ENCODE data around the gene TMEM125.

The TMEM125 gene

DNA sequence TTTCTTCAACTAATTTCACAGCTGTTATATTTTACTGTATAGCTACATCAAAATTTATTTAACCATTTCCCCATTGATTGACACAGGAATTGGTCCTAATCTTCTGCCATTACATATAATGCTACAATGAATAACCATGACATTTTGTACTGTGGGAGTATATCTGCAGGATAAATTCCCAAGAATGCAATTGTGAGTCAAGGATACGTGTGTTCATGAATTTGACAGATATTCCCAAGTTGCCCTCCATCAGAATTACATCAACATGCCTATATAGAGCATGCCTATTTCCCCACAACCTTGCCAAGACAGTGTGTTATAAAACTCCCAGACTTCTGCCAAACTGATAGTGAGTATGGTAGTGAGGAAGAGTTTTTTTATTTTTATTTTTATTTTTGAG is 28.3 kb downstream of the TMEM125 start:
- DNase-seq (ENCODE audit: low spot score) = no peak
- in situ Hi-C loops (cut with MboI; ENCODE audit: low pct_unique_long_range_greater_than_20kb, low sequenced_read_pairs, unreplicated experiment) = no loop called here
- TF ChIP-seq, protein P1, sequence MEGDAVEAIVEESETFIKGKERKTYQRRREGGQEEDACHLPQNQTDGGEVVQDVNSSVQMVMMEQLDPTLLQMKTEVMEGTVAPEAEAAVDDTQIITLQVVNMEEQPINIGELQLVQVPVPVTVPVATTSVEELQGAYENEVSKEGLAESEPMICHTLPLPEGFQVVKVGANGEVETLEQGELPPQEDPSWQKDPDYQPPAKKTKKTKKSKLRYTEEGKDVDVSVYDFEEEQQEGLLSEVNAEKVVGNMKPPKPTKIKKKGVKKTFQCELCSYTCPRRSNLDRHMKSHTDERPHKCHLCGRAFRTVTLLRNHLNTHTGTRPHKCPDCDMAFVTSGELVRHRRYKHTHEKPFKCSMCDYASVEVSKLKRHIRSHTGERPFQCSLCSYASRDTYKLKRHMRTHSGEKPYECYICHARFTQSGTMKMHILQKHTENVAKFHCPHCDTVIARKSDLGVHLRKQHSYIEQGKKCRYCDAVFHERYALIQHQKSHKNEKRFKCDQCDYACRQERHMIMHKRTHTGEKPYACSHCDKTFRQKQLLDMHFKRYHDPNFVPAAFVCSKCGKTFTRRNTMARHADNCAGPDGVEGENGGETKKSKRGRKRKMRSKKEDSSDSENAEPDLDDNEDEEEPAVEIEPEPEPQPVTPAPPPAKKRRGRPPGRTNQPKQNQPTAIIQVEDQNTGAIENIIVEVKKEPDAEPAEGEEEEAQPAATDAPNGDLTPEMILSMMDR (IDR thresholded peaks at IDR 0.05; ENCODE audit: extremely low read depth, insufficient read depth, missing control alignments) = no peak

DNA sequence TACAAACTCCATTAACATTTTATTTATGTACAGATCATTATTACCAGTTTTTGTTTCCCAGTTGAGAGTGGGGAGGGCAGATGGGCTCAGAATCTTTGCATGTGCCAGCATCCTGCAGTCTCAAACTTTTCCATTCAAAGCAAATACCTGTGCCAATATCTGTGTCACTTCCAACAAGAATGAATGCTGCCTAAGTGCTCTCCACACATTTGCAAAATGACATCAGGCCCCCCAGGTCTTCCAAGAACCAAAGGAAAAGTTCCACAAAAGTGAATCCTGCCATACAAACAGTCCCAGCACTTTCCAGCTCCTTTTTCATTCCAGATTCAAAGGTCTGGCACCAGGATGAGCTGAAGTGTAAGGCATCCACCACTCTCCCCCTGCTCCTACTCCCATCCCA is 29.3 kb downstream of the TMEM125 start:
- in situ Hi-C loops (cut with MboI; ENCODE audit: low pct_unique_long_range_greater_than_20kb, low sequenced_read_pairs, unreplicated experiment) = no loop called here
- TF ChIP-seq, protein P1 (IDR thresholded peaks at IDR 0.05; ENCODE audit: extremely low read depth, insufficient read depth, missing control alignments) = no peak
- DNase-seq (ENCODE audit: low spot score) = no peak

DNA sequence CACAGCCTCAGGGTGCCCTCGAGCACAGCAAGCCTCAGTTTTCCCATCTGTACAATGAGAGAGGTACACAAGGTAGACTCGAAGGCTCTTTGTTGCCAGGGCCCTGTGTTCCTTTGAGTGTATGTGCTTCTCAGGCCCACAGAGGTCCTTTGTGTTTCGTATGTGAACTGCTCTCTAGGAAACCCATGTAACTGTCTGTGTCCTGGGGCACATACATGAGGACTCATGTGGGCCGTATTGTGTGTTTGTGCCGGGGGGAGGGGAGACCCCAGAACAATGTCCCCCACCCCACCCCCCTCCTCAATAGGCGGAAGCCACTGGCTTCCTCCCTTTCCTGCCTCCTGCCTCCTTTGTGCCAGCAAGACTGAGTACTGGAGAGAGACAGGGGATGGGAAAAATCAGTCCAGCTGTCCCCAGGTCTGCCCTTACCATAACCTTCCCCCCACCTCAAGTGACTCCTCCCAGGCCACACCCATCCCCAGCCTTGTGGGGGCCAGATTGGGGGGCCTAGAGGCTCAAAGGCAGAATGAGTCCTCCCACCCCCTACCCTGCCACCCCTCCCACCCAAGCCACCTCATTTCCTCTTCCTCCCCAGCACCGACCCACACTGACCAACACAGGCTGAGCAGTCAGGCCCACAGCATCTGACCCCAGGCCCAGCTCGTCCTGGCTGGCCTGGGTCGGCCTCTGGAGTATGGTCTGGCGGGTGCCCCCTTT is 30.8 kb downstream of the TMEM125 start, which contains the start of gene TIE1:
TIE1 (plus strand) TSS at position 605 of the 717 bp plus-strand sequence; CDS start at position 695, 90 bp downstream.
- DNase-seq (ENCODE audit: low spot score) = no peak
- in situ Hi-C loops (cut with MboI; ENCODE audit: low pct_unique_long_range_greater_than_20kb, low sequenced_read_pairs, unreplicated experiment) = no loop called here
- TF ChIP-seq, protein P1 (IDR thresholded peaks at IDR 0.05; ENCODE audit: extremely low read depth, insufficient read depth, missing control alignments) = no peak

DNA sequence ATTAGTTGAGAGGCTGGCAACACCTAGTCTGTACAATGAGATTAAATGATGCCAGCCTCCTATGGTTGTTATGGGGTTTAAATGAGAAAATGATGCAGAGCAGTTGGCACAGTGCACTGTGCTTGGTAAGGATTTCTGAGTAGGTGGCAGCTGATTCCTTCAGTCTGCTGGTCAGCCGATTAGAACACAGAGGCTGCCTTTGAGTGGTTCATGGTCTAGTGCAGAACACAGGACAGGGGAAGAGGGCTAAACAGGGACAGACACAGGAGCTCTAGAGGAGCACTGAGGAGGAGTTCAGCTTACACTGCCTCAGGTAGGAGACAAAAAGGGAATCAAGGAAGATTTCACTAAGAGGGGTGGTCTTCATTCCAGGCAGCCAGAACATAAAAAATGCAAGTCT is 32.4 kb downstream of the TMEM125 start:
- no peak for DNase-seq (ENCODE audit: low spot score)
- TF ChIP-seq, protein P1 (IDR thresholded peaks at IDR 0.05; ENCODE audit: extremely low read depth, insufficient read depth, missing control alignments) = no peak
- in situ Hi-C loops (cut with MboI; ENCODE audit: low pct_unique_long_range_greater_than_20kb, low sequenced_read_pairs, unreplicated experiment) = no loop called here

DNA sequence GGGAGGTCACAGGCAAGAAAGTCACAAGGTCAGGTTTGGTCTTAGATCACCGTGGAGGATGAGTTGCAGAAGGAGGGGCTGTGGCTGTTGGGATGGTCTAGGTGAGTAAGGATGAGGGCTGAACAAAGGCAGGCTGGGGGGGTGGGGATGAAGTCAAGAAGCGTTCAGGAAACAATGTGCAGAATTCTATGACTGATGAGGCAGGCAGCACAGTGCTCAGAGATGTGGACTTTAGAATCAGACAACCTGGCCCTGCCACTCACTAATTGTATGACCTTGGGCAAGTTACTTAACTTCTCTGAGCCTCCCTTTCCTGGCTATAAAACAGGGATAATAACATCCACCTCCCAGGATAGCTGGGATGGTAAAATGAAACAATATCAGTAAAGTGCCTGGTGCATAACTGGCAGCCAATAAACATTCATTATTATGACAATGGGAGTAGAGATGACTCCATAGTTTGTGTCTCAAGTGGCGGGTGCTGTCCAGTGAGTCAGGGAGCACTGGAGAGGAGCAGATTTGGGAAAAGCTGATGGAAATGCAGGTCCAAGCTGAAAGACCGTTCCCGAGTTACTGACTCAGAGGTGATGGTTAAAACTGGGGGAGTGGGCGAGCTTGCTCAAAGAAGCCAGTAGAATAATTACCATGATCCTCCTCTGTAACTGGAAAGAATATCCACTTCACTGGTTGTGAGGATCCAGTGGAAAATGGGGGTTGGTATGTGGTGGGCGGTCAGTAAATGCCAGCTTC is 33.1 kb downstream of the TMEM125 start:
- no peak for DNase-seq (ENCODE audit: low spot score)
- in situ Hi-C loops (cut with MboI; ENCODE audit: low pct_unique_long_range_greater_than_20kb, low sequenced_read_pairs, unreplicated experiment) = no loop called here
- TF ChIP-seq, protein P1 (IDR thresholded peaks at IDR 0.05; ENCODE audit: extremely low read depth, insufficient read depth, missing control alignments) = no peak

DNA sequence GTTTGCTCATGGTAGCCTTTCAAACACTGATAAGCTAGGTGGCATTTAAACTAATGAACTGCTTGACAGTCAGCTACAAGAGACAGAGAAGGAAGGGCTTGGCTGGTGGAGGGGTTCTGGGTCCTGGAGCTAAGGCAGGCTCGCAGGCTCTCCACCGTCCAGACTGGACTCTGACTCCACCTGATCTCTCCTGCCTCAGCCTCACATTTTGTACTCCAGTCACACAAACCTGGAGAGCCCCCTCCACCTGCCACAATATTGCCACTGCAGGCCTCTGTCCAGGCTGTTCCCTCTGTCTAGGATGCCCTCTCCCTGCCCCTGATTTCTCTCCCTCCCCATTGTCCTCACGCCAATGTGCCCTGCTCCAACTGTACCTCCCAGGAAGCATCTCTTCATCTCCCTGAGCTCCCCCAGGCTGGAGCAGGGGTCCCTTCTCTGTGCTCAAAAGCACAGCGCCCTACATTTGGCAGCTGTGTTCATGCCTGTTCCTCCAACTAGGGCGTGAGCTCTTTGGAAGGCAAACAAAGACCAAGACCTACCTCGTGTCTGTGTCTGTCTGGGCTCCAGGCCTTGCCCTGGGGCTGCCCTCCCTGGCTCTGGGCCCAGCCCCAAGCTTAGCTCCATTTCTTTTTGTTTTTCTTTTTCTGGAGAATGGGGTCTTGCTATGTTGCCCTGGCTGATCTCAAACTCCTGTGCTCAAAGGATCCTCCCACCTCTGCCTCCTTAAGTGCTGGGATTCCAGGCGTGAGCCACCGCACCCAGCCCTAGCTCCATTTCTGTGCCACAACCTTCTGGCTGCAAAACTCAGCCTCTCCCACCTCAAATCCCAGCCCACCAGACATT is 33.9 kb downstream of the TMEM125 start:
- TF ChIP-seq, protein P1 (IDR thresholded peaks at IDR 0.05; ENCODE audit: extremely low read depth, insufficient read depth, missing control alignments) = no peak
- no peak for DNase-seq (ENCODE audit: low spot score)
- in situ Hi-C loops (cut with MboI; ENCODE audit: low pct_unique_long_range_greater_than_20kb, low sequenced_read_pairs, unreplicated experiment) = no loop called here
